Endothelial cell of umbilical vein (primary cell): ENCODE results near the gene LACTB. TPM values are rescaled to one million over a fixed set of nuclear protein-coding genes. Genes with fewer than 3 reads are reported as not detected.

Experiments used
- BruUV-seq: library from RNA; stranded (reverse); fragments of 400-500 nt; replicated peaks from 2 replicates; lab custom pipeline; 2021; lab: Mats Ljungman, UMichigan
- CTCF ChIA-PET: fragments of 300-600, 350-600 bp; sonication (Branson Sonifier 250); formaldehyde crosslinking; loops from one replicate; lab custom pipeline; 2021; ENCODE audit warnings: antibody characterized with exemption, inconsistent platforms; lab: Charles Lee
- POLR2A ChIA-PET: fragments of 300-600, 350-600 bp; sonication (Branson Sonifier 250); formaldehyde crosslinking; loops from one replicate; lab custom pipeline; 2021; ENCODE audit warnings: antibody characterized with exemption, inconsistent platforms; lab: Charles Lee
- DNase-seq: peaks from one replicate; pipeline ENCODE4 v3.0.0-alpha.2; 2011; ENCODE audit warnings: low read depth, low spot score
- FAIRE-seq: peaks from 2 replicates; lab custom pipeline; 2011; peaks lifted over from hg19 to GRCh38; lab: Jason Lieb, UNC
- H2AFZ ChIP-seq: 2 replicates; pipeline ENCODE4 v1.6.0; 2012; ENCODE audit warnings: low read depth, low read length, control low read depth, inconsistent platforms
- H3K27ac ChIP-seq: 2 replicates; pipeline ENCODE4 v1.5.1; 2011; ENCODE audit warnings: low read depth, mild to moderate bottlenecking, control low read depth, low read length, moderate library complexity; ENCODE audit not compliant: insufficient read depth
- H3K27me3 ChIP-seq, 2 experiments: 2 replicates each; pipeline versions ENCODE4 v1.6.0 to v1.6.1; 2011; ENCODE audit warnings: low read length in 2 of 2, mixed read lengths in 1 of 2; ENCODE audit not compliant: control insufficient read depth in 2 of 2, insufficient read depth in 2 of 2
- H3K36me3 ChIP-seq, 2 experiments: 2 replicates in 1 of 2; 3 replicates in 1 of 2; pipeline ENCODE4 v1.5.1; 2011; ENCODE audit warnings: low read length in 2 of 2, mild to moderate bottlenecking in 1 of 2, moderate library complexity in 1 of 2; ENCODE audit not compliant: control insufficient read depth in 2 of 2, insufficient read depth in 2 of 2; ENCODE audit errors: extremely low read depth in 1 of 2
- H3K4me1 ChIP-seq: 3 replicates; pipeline ENCODE4 v1.5.1; 2011; ENCODE audit warnings: mild to moderate bottlenecking, low read length; ENCODE audit not compliant: control insufficient read depth, insufficient read depth; ENCODE audit errors: extremely low read depth
- H3K4me2 ChIP-seq: 2 replicates; pipeline ENCODE4 v1.6.1; 2011; ENCODE audit warnings: low read length, control low read depth, mixed read lengths; ENCODE audit not compliant: insufficient read depth
- H3K4me3 ChIP-seq, 3 experiments: fragments of 200-600 bp in 1 of 3; sonication (generic), shearing (Covaris generic) in 1 of 3; replicated peaks in 1 of 3; 2 replicates each; pipeline ENCODE4 v1.5.1; 2011 to 2016; ENCODE audit warnings: control low read depth in 3 of 3, low read length in 3 of 3, mild to moderate bottlenecking in 2 of 3, inconsistent platforms in 1 of 3, low read depth in 1 of 3, moderate library complexity in 1 of 3; ENCODE audit not compliant: insufficient read depth in 1 of 3
- H3K79me2 ChIP-seq: 2 replicates; pipeline ENCODE4 v1.6.0; 2012; ENCODE audit warnings: low read length, inconsistent platforms; ENCODE audit not compliant: control insufficient read depth, insufficient read depth
- H3K9ac ChIP-seq: replicated peaks from 2 replicates; pipeline ENCODE3; 2011; ENCODE audit warnings: low read length, control low read depth; ENCODE audit not compliant: insufficient read depth; ENCODE audit errors: extremely low read depth
- H3K9me1 ChIP-seq: replicated peaks from 3 replicates; pipeline ENCODE4 v1.6.0; 2011; ENCODE audit warnings: mild to moderate bottlenecking, low read length; ENCODE audit not compliant: control insufficient read depth, insufficient read depth; ENCODE audit errors: extremely low read depth
- H3K9me3 ChIP-seq: replicated peaks from 2 replicates; pipeline ENCODE4 v1.5.1; 2012; ENCODE audit warnings: low read length, inconsistent platforms; ENCODE audit not compliant: control insufficient read depth, insufficient read depth
- H4K20me1 ChIP-seq: replicated peaks from 2 replicates; pipeline ENCODE3; 2011; ENCODE audit warnings: mild to moderate bottlenecking, low read length; ENCODE audit not compliant: control insufficient read depth, insufficient read depth; ENCODE audit errors: extremely low read depth
- CTCF ChIP-seq, 2 donors: IDR thresholded peaks; 1 replicate in 1 of 2; 2 replicates in 1 of 2; pipeline ENCODE4 v1.5.1; 2011; ENCODE audit warnings: low read length in 2 of 2, mild to moderate bottlenecking in 2 of 2, moderate library complexity in 2 of 2, control low read depth in 1 of 2, inconsistent platforms in 1 of 2, low read depth in 1 of 2; ENCODE audit not compliant: insufficient read depth in 1 of 2; ENCODE audit errors: extremely low read depth in 1 of 2
- EZH2 ChIP-seq: IDR thresholded peaks from 2 replicates; pipeline ENCODE4 v1.6.1; 2012; ENCODE audit warnings: borderline replicate concordance, low read depth, mild to moderate bottlenecking, moderate library complexity, low read length, inconsistent platforms; ENCODE audit not compliant: severe bottlenecking
- FOS ChIP-seq: IDR thresholded peaks from 2 replicates; pipeline ENCODE4 v1.6.1; 2011; ENCODE audit warnings: mild to moderate bottlenecking, low read length, moderate library complexity, borderline replicate concordance; ENCODE audit not compliant: insufficient read depth
- GATA2 ChIP-seq: IDR thresholded peaks from 2 replicates; pipeline ENCODE4 v1.7.0; 2011; ENCODE audit warnings: low read depth, mild to moderate bottlenecking, moderate library complexity, mixed read lengths, low read length; ENCODE audit not compliant: insufficient read length, insufficient read depth
- MAX ChIP-seq: IDR thresholded peaks from 2 replicates; pipeline ENCODE4 v1.6.1; 2011; ENCODE audit not compliant: insufficient read depth, insufficient read length
- MYC ChIP-seq: IDR thresholded peaks from one replicate; pipeline ENCODE4 v1.6.1; 2011; ENCODE audit warnings: mild to moderate bottlenecking, low read depth, low read length
- POLR2A ChIP-seq: IDR thresholded peaks from 2 replicates; pipeline ENCODE4 v1.6.1; 2012; ENCODE audit warnings: low read depth, mild to moderate bottlenecking, control low read depth, low read length
- POLR2AphosphoS5 ChIP-seq: IDR thresholded peaks from 2 replicates; pipeline ENCODE4 v1.6.1; 2012; ENCODE audit warnings: low read depth, mild to moderate bottlenecking, control low read depth, low read length, moderate library complexity; ENCODE audit not compliant: insufficient read depth
- dilution Hi-C: fragments of 300-500 bp; cut with MboI; formaldehyde crosslinking; loops from one replicate; pipeline ENCODE4 v1.15.0; 2019; ENCODE audit warnings: low sequenced_read_pairs; ENCODE audit not compliant: extremely low pct_ligation_motif_present
- intact Hi-C: fragments of 100-400 bp; cut with micrococcal nuclease; formaldehyde crosslinking; loops from one replicate; pipeline ENCODE4 v1.10.0; 2022
- polyA plus RNA-seq, 4 experiments: library from polyadenylated mRNA; depleted of rRNA in 3 of 4; stranded (reverse) in 3 of 4; unstranded in 1 of 4; fragments of >200 nt; gene quantifications; 2 replicates each; pipeline versions ENCODE4 v1.2.1 to v1.2.3, GENCODE V29; 2011 to 2012; ENCODE audit warnings: missing spikeins in 1 of 4
- total RNA-seq: library from RNA; stranded (reverse); gene quantifications from 2 replicates; pipeline ENCODE4 v1.2.3, GENCODE V29; 2021

Gene LACTB
- total and polyA plus RNA-seq, 2 donors (not counting 3 experiments of a cell fraction or from before 2014, with no cell fraction given): 14.0 to 26.1 TPM

GRCh38 chr15:63133786-63134185 is 12.1 kb downstream of the LACTB start:
- Histone ChIP-seq H3K9me1 (no peaks in the 10 kb centered on the region), H3K4me3 (no peak overlapping the region), H4K20me1 (no peaks in the 10 kb centered on the region), H3K36me3 (peaks cover 0 to 5% of the 10 kb centered on the region in 2 experiments), H3K9me3 (no peaks in the 10 kb centered on the region), H3K79me2 (no peaks in the 10 kb centered on the region), H3K4me1 (peaks cover 36% of the 10 kb centered on the region), H2AFZ (no peak overlapping the region), H3K4me2 (peak overlapping the region; percentile 42), H3K27me3 (no peaks in the 10 kb centered on the region), H3K9ac (peak overlapping the region; percentile 62), H3K27ac (peak overlapping the region; percentile 96)
- FAIRE-seq (no peak), DNase-seq (peak; percentile 52)
- intact Hi-C loops (loop anchor here (2.0 kb wide), 1 partner anchor 237 kb away; no protein-coding TSS in a partner anchor), dilution Hi-C loops (no loop called here)
- POLR2A ChIA-PET: no interaction called here
- CTCF ChIA-PET: interaction anchor here (1.3 to 1.5 kb wide), 2 partner anchors 9 to 85 kb away, joined by 3 to 5 read pairs; no protein-coding TSS in a partner anchor
- TF ChIP-seq FOS (peak; percentile 66), GATA2 (peak; percentile 21), MYC (no peak), POLR2AphosphoS5 (no peak)
- BruUV-seq: no TSS peak

- H3K9ac ChIP-seq: peak overlapping the region; percentile 62
- dilution Hi-C loops: no loop called here
- ChIA-PET CTCF (interaction anchor here (1.3 to 2.0 kb wide), 4 partner anchors 10 to 86 kb away, joined by 3 to 11 read pairs (median 6); partner anchors contain the start of gene RPS27L), POLR2A (interaction anchor here (0.6 kb wide), 1 partner anchor 826 kb away, joined by 6 read pairs; no protein-coding TSS in a partner anchor)
- intact Hi-C loops: loop anchor here (2.0 kb wide), 1 partner anchor 238 kb away; no protein-coding TSS in a partner anchor
- H3K9me3 ChIP-seq: no peaks in the 10 kb centered on the region
- peak; percentile 41 for DNase-seq
- H3K4me1 ChIP-seq: peaks cover 36% of the 10 kb centered on the region
- no peak overlapping the region for H2AFZ ChIP-seq
- H3K4me2 ChIP-seq: peak overlapping the region; percentile 42
- H3K27ac ChIP-seq: peak overlapping the region; percentile 96
- FAIRE-seq: no peak
- TF ChIP-seq POLR2A (no peak), GATA2 (no peak), MAX (no peak), POLR2AphosphoS5 (no peak), FOS (no peak), MYC (no peak), CTCF (IDR thresholded peaks at IDR 0.05; ENCODE audit: extremely low read depth in 1 of 2, insufficient read depth in 1 of 2, low read depth in 1 of 2, low read length in 2 of 2) (no peak), EZH2 (no peak)
- H3K4me3 ChIP-seq: no peak overlapping the region
- no peaks in the 10 kb centered on the region for H3K79me2 ChIP-seq
- no peaks in the 10 kb centered on the region for H3K9me1 ChIP-seq
- H4K20me1 ChIP-seq: no peaks in the 10 kb centered on the region
- peaks cover 0 to 4% of the 10 kb centered on the region in 2 experiments for H3K36me3 ChIP-seq
- BruUV-seq: no TSS peak
- no peaks in the 10 kb centered on the region for H3K27me3 ChIP-seq
These were observed 12.8 kb downstream of the LACTB start for GRCh38 chr15:63134245-63134985.
